ENCODE data around the gene DTYMK.
A peak's percentile ranks its signal among the peaks of the same experiment; 100 is the strongest.

- no peak for TF ChIP-seq CTCF (IDR thresholded peaks at IDR 0.05)
- peak in 1 of 4 donors; percentile 36 for TF ChIP-seq POLR2A (IDR thresholded peaks at IDR 0.05)
- no peak for TF ChIP-seq EP300 (IDR thresholded peaks at IDR 0.05)
- no peak for TF ChIP-seq POLR2AphosphoS5 (IDR thresholded peaks at IDR 0.05)
Measured at GRCh38 chr2:241636182-241637017, 50.2 kb downstream of the DTYMK start.

Measured in upper lobe of left lung (tissue), 4 donors.